NK-92 (cell line): Measurements from ENCODE around the gene RGL2.

ENCODE experiments used
- DNase-seq: peaks from one replicate; lab custom pipeline; 2025; ENCODE audit not compliant: unreplicated experiment; lab: John Stamatoyannopoulos, UW

The RGL2 gene

GRCh38 chr6:33316603-33317418, 18.1 kb upstream of the RGL2 start:
- no peak for DNase-seq

- DNase-seq = no peak
Observed at GRCh38 chr6:33315793-33316602, 17.3 kb upstream of the RGL2 start.

DNA sequence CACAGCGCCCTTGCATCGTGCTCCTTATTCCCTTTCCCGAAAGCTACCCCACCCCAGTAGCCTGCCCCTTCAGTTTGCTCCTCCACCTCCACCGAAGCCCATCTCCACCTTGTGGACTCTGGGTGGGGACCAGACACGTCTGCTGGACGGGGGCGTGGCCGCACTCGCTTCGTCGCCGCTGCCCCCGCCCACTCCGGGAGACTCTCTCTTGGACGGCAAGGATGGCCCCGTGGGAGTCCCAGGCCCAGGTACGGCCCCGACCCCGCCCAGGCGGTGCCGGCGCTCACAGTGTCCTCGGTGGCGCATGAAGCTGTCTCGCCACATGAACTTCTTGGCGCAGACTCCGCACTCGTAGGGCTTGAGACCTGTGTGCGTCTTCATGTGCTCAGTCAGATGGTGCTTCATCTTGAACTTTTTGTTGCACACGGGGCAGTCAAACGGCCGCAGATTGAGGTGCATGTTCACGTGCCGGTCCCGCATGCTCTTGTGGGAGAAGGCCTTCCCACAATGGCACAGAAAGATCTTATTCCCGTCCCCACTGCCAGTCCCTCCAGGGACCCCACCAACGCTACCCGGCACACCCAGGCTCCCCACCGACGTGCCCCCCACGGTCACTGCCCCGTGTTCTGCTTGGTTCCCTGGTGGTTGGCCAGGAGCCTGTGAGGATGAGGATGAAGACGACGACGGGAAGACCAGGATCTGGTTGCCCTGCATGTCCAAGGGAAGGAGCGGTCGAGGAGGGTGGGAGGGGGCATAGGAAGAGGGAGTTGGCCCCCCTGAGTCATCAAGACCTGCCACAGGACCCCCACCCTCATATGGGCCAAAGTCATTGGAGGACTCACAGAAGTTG, 16.4 kb upstream of the RGL2 start:
- no peak for DNase-seq

GRCh38 chr6:33314515-33314942, 15.8 kb upstream of the RGL2 start:
- DNase-seq = peak; percentile 14

- DNase-seq = peak; percentile 66
Observed at GRCh38 chr6:33313709-33314514, 15.2 kb upstream of the RGL2 start, which contains the start of gene TAPBP. Gene TAPBP (minus strand): TSS chr6:33314078. CDS start chr6:33314041, 37 bp downstream.

DNA sequence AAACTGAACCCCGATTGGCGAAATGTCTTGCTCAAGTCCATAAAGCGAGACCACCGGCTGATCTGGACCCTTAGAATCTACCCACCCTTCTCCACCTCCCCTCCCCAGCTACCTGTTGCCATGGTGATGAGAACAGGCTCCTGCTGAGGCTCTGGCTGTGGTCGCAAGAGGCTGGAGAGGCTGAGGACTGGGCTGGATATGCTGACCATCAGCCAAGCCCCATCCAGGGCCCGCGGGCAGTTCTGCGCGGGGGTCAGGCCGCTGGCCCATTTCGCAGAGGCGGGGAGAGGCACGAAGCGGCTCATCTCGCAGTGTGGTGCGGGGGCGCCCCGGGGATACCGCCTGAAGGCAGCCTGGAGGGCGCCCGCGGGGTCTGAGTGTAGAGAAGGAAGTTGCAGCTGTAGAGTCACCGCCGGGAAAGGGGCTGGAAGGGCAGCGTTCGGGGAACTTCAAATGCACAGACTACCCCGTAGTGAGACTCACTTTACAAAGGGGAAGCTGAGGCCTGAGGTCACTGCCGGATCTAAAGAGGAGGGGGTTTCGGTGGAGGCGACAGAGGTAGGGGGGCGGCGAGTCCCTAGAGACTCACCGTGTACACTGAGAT, 14.5 kb upstream of the RGL2 start:
- DNase-seq = no peak

DNA sequence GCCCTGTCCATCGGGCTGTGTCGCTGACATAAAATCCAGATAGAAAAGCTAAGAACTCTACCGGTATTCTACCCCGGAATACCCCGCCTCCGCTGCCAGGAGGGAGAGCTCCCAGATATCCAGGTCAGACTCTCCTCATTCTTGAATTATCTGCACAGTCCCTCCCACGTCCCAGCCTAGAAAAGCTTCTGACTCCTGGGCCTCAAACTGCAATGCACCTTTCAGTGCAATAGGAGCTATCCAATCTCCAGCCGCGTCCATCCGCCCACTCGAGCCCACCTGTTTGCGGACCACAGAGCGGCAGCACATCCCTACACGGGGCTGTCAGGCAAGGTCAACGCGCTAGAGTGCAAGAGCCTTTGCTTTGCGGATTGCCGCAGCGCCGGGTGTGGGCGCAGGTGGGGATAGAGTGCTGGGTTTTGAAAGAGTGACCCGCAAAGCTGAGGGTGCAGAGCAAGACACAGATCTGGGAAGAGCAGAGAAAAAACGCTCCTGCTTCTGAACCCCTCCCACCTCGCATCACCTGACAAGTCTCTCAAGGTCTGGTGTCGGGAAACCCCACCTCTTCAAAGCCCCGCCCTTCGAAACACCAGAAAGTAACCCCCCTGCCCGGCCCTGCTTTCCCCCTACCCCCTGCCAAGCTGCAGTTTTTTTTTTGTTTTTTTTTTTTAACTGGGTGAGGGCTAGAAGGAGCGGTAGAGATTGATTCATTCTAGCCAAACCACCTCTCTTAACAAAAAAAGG, 13.8 kb upstream of the RGL2 start:
- peak; percentile 26 for DNase-seq

DNA sequence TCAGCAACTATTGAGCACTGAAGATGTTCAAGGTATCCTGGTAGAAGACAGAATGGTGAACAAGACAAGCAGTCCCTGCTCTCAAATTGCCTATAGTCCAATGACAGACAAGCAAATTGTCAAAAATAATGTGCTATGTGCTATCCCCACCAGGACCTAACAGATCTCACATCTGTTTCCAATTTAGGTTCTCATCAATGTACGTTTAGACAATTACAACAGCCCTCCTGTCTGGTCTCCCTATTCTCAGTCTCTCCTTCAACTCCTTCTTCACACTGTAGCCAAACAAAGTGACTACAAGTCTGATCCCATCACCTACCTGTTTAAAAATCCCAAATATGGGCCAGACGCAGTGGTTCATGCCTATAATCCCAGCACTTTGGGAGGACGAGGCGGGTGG, 7.6 kb upstream of the RGL2 start:
- no peak for DNase-seq

GRCh38 chr6:33305052-33305451, 6.3 kb upstream of the RGL2 start:
- DNase-seq = no peak

- DNase-seq = no peak
Observed at GRCh38 chr6:33304216-33304615, 5.5 kb upstream of the RGL2 start.

- no peak for DNase-seq
Observed at GRCh38 chr6:33301877-33302276, 3.1 kb upstream of the RGL2 start.

- DNase-seq = peak; percentile 43
Observed at GRCh38 chr6:33299237-33299944, 649 bp upstream of the RGL2 start.

GRCh38 chr6:33297956-33298772, 578 bp downstream of the RGL2 start:
- no peak for DNase-seq

DNA sequence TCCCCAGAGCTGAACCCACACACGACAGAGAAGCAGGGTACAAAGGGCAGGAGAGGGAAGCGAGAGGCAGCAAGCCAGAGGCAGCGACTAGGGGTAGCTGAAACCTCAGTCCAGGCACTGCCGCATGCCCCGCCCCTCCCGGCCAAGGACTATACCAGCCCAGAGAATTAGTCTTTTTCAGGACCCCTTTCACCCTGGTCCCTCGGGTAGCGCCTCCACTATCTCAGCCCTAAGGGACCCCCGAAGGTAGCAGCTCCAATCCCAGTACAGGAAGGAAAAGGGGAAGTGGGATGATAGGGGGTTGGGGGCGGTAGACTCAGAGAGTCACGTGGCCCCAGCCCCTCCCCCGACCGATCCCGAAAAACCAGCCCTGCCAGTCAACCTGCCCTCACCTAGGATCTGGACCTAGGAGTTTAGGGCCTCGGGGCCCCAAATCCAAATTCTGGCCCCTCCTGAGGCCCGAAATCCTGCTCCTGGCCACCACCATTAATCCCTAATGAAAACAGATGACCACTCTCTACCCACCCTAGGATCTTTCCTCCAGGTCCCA, 1.3 kb downstream of the RGL2 start:
- no peak for DNase-seq

GRCh38 chr6:33296797-33297405, 1.8 kb downstream of the RGL2 start:
- DNase-seq = no peak

- DNase-seq = no peak
Observed at GRCh38 chr6:33295621-33296369, 2.9 kb downstream of the RGL2 start.
